Smooth muscle cell of the pulmonary artery (primary cell): ENCODE measurements around the gene ACKR1. TPM values are rescaled to one million over a fixed set of nuclear protein-coding genes. Genes with fewer than 3 reads are reported as not detected.

Experiments used
- total RNA-seq: library from RNA; depleted of rRNA; stranded (reverse); fragments of >200 nt; gene quantifications from 2 replicates; pipeline ENCODE4 v1.2.3, GENCODE V29; 2014

ACKR1 gene, protein sequence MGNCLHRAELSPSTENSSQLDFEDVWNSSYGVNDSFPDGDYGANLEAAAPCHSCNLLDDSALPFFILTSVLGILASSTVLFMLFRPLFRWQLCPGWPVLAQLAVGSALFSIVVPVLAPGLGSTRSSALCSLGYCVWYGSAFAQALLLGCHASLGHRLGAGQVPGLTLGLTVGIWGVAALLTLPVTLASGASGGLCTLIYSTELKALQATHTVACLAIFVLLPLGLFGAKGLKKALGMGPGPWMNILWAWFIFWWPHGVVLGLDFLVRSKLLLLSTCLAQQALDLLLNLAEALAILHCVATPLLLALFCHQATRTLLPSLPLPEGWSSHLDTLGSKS
- total RNA-seq, result not detected in 2 replicates

GRCh38 chr1:159204161-159205141, at the start of gene ACKR1:
ACKR1 (plus strand) TSS chr1:159204875; CDS start chr1:159204960, 85 bp downstream.

GRCh38 chr1:159171254-159171687, 33.4 kb upstream of the ACKR1 start, which contains the start of gene CADM3:
CADM3 (plus strand) TSS chr1:159171615; CDS start chr1:159171766, 151 bp downstream.

Other genes starting within 250 kb of the ACKR1 start
- gene IFI16, start 195.0 kb upstream of the ACKR1 start, total RNA-seq, result 70.6 and 88.2 TPM in 2 replicates
- gene AIM2, start 128.1 kb upstream of the ACKR1 start, total RNA-seq, result not detected in 2 replicates
- 0.07 and 0.33 TPM in 2 replicates for gene CADM3, start 33.3 kb upstream of the ACKR1 start, total RNA-seq
- gene FCER1A, start 97.5 kb downstream of the ACKR1 start, total RNA-seq, result not detected in 2 replicates
- not detected in 2 replicates for gene OR10J4, start 227.3 kb downstream of the ACKR1 start, total RNA-seq
- gene OR10J1, start 234.8 kb downstream of the ACKR1 start, total RNA-seq, result not detected in 2 replicates